Measurements from ENCODE around the gene FOXF1.

DNA sequence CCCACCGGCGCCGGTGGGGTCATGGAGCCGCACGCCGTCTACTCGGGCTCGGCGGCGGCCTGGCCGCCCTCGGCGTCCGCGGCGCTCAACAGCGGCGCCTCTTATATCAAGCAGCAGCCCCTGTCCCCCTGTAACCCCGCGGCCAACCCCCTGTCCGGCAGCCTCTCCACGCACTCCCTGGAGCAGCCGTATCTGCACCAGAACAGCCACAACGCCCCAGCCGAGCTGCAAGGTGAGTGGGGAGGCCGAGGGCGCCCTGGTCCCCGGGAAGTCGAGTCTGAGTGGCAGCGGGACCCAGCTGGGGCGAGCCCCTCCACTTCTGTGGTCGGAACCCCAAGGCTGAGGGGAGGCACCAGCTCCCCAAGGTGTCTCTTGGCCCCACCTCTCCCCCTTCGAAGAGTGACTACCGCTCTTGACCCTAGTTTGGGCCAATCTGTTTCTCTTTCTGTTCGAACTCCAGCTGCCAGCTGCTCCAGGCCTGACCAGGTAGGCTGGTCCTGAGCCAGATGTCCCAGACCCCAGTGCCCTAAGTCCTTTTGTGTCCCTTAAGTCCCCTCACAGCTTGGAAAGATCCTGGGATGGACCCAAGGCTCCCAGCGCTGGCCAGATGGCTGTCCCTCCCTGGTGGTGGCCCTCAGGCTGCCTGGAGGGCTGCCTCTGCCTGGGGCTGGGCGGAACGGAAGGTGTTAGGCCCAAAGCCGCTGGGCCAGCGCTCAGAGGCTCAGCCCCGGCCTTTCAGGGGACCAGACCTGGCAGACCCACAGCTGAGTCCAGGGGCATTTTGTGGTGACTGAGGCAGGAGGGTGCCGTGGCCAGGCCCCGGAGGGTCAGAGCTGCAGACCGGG lies 1.2 kb downstream of the FOXF1 start:
- TF ChIP-seq, protein P1, sequence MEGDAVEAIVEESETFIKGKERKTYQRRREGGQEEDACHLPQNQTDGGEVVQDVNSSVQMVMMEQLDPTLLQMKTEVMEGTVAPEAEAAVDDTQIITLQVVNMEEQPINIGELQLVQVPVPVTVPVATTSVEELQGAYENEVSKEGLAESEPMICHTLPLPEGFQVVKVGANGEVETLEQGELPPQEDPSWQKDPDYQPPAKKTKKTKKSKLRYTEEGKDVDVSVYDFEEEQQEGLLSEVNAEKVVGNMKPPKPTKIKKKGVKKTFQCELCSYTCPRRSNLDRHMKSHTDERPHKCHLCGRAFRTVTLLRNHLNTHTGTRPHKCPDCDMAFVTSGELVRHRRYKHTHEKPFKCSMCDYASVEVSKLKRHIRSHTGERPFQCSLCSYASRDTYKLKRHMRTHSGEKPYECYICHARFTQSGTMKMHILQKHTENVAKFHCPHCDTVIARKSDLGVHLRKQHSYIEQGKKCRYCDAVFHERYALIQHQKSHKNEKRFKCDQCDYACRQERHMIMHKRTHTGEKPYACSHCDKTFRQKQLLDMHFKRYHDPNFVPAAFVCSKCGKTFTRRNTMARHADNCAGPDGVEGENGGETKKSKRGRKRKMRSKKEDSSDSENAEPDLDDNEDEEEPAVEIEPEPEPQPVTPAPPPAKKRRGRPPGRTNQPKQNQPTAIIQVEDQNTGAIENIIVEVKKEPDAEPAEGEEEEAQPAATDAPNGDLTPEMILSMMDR (IDR thresholded peaks at IDR 0.05), result no peak
- TF ChIP-seq POLR2A (IDR thresholded peaks at IDR 0.05), result no peak

Data from right lobe of liver (tissue), 4 donors.